Kidney tubule cell (primary cell): Measurements from ENCODE around the gene TRIM25.

Experiments used
- DNase-seq: peaks from one replicate; pipeline ENCODE4 v3.0.0-alpha.2; 2018; ENCODE audit warnings: low spot score

Gene TRIM25

DNA sequence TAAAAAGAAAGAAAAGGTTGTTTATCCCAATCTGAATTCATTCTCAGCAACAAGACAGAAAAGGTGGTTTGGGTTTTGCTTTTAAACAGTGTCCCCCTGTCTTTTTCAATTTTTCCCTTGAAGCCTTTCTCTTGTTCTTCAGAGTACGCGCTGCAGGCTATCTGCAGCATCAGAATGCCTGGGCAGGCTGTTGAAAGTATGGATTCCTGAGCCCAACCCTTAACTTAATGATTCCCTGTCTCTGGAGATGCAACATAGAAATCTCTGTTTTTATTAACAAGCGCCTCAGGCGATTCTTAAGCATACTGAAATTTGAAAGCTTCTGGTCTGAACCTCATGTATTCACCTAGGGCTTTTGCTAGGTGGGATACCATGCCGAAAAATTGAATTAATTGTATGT is 47.8 kb downstream of the TRIM25 start:
- DNase-seq, result no peak

DNA sequence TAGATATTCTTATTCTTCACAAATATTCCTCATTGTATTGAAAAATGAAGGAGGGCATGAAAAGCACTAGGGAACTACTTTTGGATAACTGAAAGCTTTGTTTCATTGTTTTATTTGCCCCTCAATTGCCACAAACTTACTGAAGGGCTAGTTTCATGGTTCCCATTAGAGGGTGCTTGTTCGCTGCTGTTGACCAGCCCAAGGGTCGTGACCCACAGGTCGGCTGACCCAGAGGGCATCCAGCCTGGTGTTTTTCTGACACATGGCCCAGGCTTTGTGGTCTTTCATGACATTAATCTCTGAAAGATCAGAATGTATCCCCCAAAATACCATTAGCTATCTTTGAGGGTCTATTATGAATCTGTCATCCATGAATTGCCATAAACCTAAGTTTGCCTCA is 49.9 kb downstream of the TRIM25 start:
- no peak for DNase-seq

DNA sequence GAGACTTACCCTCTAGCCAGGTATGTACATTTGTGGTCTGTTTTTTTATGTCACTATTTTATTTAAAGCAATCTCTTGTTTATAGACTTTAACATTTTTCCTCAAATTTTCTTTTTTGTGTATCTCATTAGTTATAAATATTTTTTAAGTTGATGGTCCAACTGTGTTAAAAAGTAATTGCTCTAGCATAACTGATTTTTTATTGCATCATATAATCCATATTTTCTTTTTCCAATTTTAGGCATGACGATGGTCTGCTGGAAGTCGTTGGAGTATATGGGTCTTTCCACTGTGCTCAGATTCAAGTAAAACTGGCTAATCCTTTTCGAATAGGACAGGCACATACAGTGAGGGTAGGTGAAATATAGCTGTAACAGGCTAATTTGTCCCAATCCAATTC is 52.0 kb downstream of the TRIM25 start:
- DNase-seq, result no peak

- no peak for DNase-seq
Observed at GRCh38 chr17:56851008-56851407, 62.8 kb downstream of the TRIM25 start.

DNA sequence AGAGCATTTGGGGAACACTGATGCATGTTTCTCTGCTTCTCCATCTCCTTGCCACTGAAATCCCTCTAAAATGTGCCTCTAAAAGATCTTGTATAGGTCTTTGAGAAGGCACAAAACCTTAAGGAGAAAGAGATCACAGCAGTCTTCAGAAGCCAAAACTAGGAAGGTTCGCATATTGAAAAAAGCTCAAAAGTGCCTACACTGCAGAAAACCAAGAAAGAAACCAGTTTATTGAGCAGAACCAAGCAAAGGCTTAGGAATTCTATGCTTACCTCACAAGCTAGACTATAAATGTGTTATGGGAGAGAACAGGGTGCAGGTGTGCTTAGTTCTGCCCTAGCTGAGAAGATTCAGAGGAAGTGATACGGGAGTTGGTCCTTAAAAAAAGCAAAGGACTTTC is 63.3 kb downstream of the TRIM25 start:
- no peak for DNase-seq

DNA sequence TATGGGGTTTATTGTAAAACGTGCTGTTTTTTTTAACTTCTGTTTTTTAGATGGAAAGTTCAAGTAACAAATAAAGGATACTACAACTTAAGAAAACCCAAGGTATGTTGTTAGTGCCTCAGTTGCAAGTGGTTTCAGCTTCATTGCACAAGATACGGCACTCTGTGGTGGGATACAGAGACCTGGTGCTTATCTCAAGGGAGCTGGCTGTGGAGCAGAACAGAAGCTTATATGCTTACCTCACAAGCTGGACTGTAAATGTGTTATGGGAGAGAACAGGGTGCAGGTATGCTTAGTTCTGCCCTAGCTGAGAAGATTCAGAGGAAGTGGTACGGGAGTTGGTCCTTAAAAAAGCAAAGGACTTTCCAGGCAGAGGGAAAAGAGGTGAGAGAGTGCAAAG is 64.7 kb downstream of the TRIM25 start:
- no peak for DNase-seq

- no peak for DNase-seq
Observed at GRCh38 chr17:56847106-56847505, 66.7 kb downstream of the TRIM25 start.

- no peak for DNase-seq
Observed at GRCh38 chr17:56845934-56846333, 67.9 kb downstream of the TRIM25 start.

DNA sequence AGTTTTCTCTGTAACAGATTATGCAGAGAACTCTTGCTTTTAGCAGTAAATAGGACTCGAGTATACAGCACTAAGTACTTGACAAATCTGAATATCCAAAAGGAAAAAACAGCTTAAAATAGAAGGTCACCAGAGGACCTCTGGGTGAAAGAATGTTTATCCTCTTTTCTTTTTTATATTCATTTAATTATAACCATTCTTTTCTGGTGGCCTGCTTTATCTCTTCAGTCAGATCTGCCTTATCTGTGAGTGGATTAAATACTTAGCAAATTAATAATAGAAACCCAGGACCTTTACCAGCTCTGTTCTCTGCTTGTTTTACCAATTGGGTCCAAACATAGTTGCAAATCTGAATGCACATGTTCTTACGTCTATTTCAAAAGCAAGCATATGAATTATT is 71.3 kb downstream of the TRIM25 start:
- no peak for DNase-seq

GRCh38 chr17:56838687-56839086 is 75.2 kb downstream of the TRIM25 start:
- no peak for DNase-seq
